K562 (cell line): Measurements from ENCODE around the gene SHROOM3. TPM values are rescaled to one million over a fixed set of nuclear protein-coding genes. Genes with fewer than 3 reads are reported as not detected.

Experiments
- HDGF ChIP-seq: fragments of 450-650 bp; IDR thresholded peaks from 2 replicates; pipeline ENCODE4 v1.6.1; 2016
- polyA plus RNA-seq, 8 experiments: library from polyadenylated mRNA; depleted of rRNA in 4 of 8; stranded (reverse) in 5 of 8; unstranded in 3 of 8; fragments of >200 nt; fragmentation: Nextera tagmentation in 2 of 8; fragmentation: Illumina TruSeq in 1 of 8; extraction: Ambion mirVana in 2 of 8; extraction: Trizol in 1 of 8; gene quantifications; 2 replicates each; pipeline versions ENCODE4 v1.2.1 to v1.2.3, GENCODE V29; 2011 to 2014; ENCODE audit warnings: inconsistent platforms in 1 of 8, missing spikeins in 1 of 8
- total RNA-seq, 7 experiments: library from RNA; depleted of rRNA in 6 of 7; stranded (reverse); fragments of >200 nt in 6 of 7; fragmentation: Illumina TruSeq in 2 of 7; extraction: Trizol in 2 of 7; gene quantifications; 2 replicates each; pipeline versions ENCODE4 v1.2.1 to v1.2.3, GENCODE V29; 2011 to 2021; ENCODE audit warnings: low replicate concordance in 1 of 7
- TF ChIP-seq, protein P1 (sequence below): fragments of 450-650 bp; IDR thresholded peaks from 2 replicates; pipeline ENCODE4 v1.6.1; 2016; ENCODE audit warnings: low read depth

The SHROOM3 gene
- total and polyA plus RNA-seq, 9 of the 15 experiments (the other 6 are each of a cell fraction or from before 2014, with no cell fraction given) = 0.01 to 0.07 TPM; not detected in 7

DNA sequence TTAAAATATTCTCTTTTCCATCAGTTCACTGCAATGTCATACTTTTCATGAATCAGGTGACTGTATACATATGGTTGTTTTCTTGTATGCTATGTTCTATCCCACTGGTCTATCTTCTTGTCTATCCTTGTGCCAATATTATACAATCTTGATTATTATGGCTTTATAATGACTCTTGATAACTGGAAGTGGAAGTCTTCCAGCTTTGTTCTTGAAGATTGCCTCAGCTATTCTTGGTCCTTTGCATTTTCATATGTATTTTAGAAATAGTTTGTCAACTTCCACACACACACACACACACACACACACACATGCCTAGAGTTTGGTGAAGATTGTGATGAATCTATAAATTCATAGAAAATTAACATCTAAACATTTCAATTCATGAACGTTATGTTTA is 67.9 kb downstream of the SHROOM3 start (continued):
- TF ChIP-seq, protein P1, sequence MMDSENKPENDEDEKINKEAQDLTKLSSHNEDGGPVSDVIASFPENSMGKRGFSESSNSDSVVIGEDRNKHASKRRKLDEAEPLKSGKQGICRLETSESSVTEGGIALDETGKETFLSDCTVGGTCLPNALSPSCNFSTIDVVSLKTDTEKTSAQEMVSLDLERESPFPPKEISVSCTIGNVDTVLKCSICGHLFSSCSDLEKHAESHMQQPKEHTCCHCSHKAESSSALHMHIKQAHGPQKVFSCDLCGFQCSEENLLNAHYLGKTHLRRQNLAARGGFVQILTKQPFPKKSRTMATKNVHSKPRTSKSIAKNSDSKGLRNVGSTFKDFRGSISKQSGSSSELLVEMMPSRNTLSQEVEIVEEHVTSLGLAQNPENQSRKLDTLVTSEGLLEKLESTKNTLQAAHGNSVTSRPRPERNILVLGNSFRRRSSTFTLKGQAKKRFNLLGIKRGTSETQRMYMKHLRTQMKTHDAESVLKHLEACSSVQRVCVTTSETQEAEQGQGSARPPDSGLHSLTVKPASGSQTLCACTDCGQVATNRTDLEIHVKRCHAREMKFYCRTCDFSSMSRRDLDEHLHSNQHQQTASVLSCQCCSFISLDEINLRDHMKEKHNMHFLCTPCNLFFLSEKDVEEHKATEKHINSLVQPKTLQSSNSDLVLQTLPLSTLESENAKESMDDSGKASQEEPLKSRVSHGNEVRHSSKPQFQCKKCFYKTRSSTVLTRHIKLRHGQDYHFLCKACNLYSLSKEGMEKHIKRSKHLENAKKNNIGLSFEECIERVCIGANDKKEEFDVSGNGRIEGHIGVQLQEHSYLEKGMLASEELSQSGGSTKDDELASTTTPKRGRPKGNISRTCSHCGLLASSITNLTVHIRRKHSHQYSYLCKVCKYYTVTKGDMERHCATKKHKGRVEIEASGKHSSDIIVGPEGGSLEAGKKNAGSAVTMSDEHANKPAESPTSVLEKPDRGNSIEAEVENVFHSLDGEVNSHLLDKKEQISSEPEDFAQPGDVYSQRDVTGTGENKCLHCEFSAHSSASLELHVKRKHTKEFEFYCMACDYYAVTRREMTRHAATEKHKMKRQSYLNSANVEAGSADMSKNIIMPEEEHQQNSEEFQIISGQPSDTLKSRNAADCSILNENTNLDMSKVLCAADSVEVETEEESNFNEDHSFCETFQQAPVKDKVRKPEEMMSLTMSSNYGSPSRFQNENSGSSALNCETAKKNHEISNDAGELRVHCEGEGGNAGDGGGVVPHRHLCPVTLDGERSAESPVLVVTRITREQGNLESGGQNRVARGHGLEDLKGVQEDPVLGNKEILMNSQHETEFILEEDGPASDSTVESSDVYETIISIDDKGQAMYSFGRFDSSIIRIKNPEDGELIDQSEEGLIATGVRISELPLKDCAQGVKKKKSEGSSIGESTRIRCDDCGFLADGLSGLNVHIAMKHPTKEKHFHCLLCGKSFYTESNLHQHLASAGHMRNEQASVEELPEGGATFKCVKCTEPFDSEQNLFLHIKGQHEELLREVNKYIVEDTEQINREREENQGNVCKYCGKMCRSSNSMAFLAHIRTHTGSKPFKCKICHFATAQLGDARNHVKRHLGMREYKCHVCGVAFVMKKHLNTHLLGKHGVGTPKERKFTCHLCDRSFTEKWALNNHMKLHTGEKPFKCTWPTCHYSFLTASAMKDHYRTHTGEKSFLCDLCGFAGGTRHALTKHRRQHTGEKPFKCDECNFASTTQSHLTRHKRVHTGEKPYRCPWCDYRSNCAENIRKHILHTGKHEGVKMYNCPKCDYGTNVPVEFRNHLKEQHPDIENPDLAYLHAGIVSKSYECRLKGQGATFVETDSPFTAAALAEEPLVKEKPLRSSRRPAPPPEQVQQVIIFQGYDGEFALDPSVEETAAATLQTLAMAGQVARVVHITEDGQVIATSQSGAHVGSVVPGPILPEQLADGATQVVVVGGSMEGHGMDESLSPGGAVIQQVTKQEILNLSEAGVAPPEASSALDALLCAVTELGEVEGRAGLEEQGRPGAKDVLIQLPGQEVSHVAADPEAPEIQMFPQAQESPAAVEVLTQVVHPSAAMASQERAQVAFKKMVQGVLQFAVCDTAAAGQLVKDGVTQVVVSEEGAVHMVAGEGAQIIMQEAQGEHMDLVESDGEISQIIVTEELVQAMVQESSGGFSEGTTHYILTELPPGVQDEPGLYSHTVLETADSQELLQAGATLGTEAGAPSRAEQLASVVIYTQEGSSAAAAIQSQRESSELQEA = no peak
- TF ChIP-seq HDGF = no peak
